GM19463 (cell line): ENCODE data around the gene NHLH2.

Source experiments
- ATAC-seq: cut with Tn5 transposase; IDR thresholded peaks from one replicate; pipeline ENCODE4 v1.9.1; 2021; ENCODE audit warnings: mild to moderate bottlenecking, moderate library complexity; ENCODE audit not compliant: unreplicated experiment

The NHLH2 gene

GRCh38 chr1:115838431-115839028 is 2.4 kb downstream of the NHLH2 start:
- no peak for ATAC-seq

GRCh38 chr1:115837740-115838421 is 3.0 kb downstream of the NHLH2 start:
- ATAC-seq = no peak

GRCh38 chr1:115837341-115837739 is 3.6 kb downstream of the NHLH2 start:
- ATAC-seq = no peak

GRCh38 chr1:115833856-115834255 is 7.1 kb downstream of the NHLH2 start:
- no peak for ATAC-seq

GRCh38 chr1:115832651-115833050 is 8.3 kb downstream of the NHLH2 start:
- no peak for ATAC-seq

GRCh38 chr1:115830963-115831362 is 10.0 kb downstream of the NHLH2 start:
- no peak for ATAC-seq

GRCh38 chr1:115829947-115830346 is 11.0 kb downstream of the NHLH2 start:
- ATAC-seq = no peak

GRCh38 chr1:115829023-115829674 is 11.8 kb downstream of the NHLH2 start:
- ATAC-seq = no peak

- no peak for ATAC-seq
These were observed 12.6 kb downstream of the NHLH2 start for GRCh38 chr1:115828101-115829022.

GRCh38 chr1:115827452-115828044 is 13.4 kb downstream of the NHLH2 start:
- no peak for ATAC-seq

GRCh38 chr1:115826628-115827027 is 14.3 kb downstream of the NHLH2 start:
- no peak for ATAC-seq

GRCh38 chr1:115822117-115822516 is 18.8 kb downstream of the NHLH2 start:
- no peak for ATAC-seq

- ATAC-seq = no peak
These were observed 25.2 kb downstream of the NHLH2 start for GRCh38 chr1:115815694-115816093.

GRCh38 chr1:115814685-115815398 is 26.1 kb downstream of the NHLH2 start:
- no peak for ATAC-seq

GRCh38 chr1:115813727-115814126 is 27.2 kb downstream of the NHLH2 start:
- no peak for ATAC-seq

- no peak for ATAC-seq
These were observed 29.6 kb downstream of the NHLH2 start for GRCh38 chr1:115811140-115811828.

- no peak for ATAC-seq
These were observed 30.3 kb downstream of the NHLH2 start for GRCh38 chr1:115810609-115811008.

GRCh38 chr1:115809847-115810246 is 31.1 kb downstream of the NHLH2 start:
- no peak for ATAC-seq

GRCh38 chr1:115809076-115809475 is 31.9 kb downstream of the NHLH2 start:
- ATAC-seq = no peak

GRCh38 chr1:115807723-115808122 is 33.2 kb downstream of the NHLH2 start:
- no peak for ATAC-seq
